K562 (cell line): ENCODE measurements around the gene FGF14.

ENCODE experiments used
- CTCF ChIP-seq, 3 experiments: IDR thresholded peaks in 2 of 3; conservative IDR thresholded peaks in 1 of 3; 2 replicates each; pipeline ENCODE4 v1.5.1; 2011 to 2012; ENCODE audit warnings: low read length in 3 of 3, mild to moderate bottlenecking in 3 of 3, control low read depth in 2 of 3, improper control_type of control experiment in 1 of 3, inconsistent platforms in 1 of 3, low read depth in 1 of 3, mixed read lengths in 1 of 3, moderate library complexity in 1 of 3; ENCODE audit not compliant: insufficient read depth in 2 of 3
- E4F1 ChIP-seq: fragments of 250-450 bp; sonication (Bioruptor Pico); IDR thresholded peaks from 2 replicates; pipeline ENCODE4 v1.5.0; 2021; ENCODE audit warnings: mild to moderate bottlenecking, borderline replicate concordance
- ETV5 ChIP-seq: sonication (generic); formaldehyde crosslinking; IDR thresholded peaks from 2 replicates; pipeline ENCODE4 v1.4.0; 2020; ENCODE audit warnings: low read depth, mild to moderate bottlenecking, missing genetic modification reagents
- FOXP1 ChIP-seq: sonication (generic); formaldehyde crosslinking; IDR thresholded peaks from 2 replicates; pipeline ENCODE4 v1.8.0; 2022; ENCODE audit warnings: mild to moderate bottlenecking, missing genetic modification reagents
- HDAC1 ChIP-seq, 2 experiments: fragments of 450-650 bp; IDR thresholded peaks; 2 replicates each; pipeline ENCODE4 v1.6.1; 2016 to 2017; ENCODE audit warnings: inconsistent platforms in 1 of 2, mild to moderate bottlenecking in 1 of 2, moderate library complexity in 1 of 2
- HNRNPUL1 ChIP-seq: fragments of 200-400 bp; formaldehyde crosslinking; IDR thresholded peaks from 2 replicates; pipeline ENCODE4 v1.6.1; 2017; ENCODE audit warnings: low read length
- MBD1 ChIP-seq: fragments of 250-450 bp; sonication (Bioruptor Pico); IDR thresholded peaks from 2 replicates; pipeline ENCODE4 v1.8.0; 2022; ENCODE audit warnings: inconsistent platforms
- RCOR1 ChIP-seq, 2 experiments: IDR thresholded peaks; 2 replicates each; pipeline ENCODE4 v1.6.1; 2012; ENCODE audit warnings: low read depth in 2 of 2, low read length in 2 of 2, borderline replicate concordance in 1 of 2, improper control_type of control experiment in 1 of 2
- SMC3 ChIP-seq: conservative IDR thresholded peaks from 2 replicates; pipeline ENCODE4 v1.6.1; 2011; ENCODE audit warnings: low read depth, low read length, improper control_type of control experiment; ENCODE audit not compliant: insufficient read depth
- ZMIZ1 ChIP-seq, 2 experiments: fragments of 150-350 bp in 1 of 2; IDR thresholded peaks; 2 replicates each; pipeline ENCODE4 v1.6.1; 2012 to 2016; ENCODE audit warnings: low read depth in 2 of 2, low read length in 2 of 2, mild to moderate bottlenecking in 1 of 2, moderate library complexity in 1 of 2
- ZNF318 ChIP-seq, 2 experiments: fragments of 450-650 bp; IDR thresholded peaks; 2 replicates each; pipeline ENCODE4 v1.6.1; 2016; ENCODE audit warnings: mild to moderate bottlenecking in 2 of 2, borderline replicate concordance in 1 of 2, low read depth in 1 of 2, moderate library complexity in 1 of 2
- ZNF75A ChIP-seq: fragments of 450-650 bp; formaldehyde crosslinking; IDR thresholded peaks from 2 replicates; pipeline ENCODE4 v1.4.0; 2020; ENCODE audit warnings: mild to moderate bottlenecking
- TF ChIP-seq, protein P1 (sequence below): fragments of 250-450 bp; sonication (Bioruptor Pico); IDR thresholded peaks from 2 replicates; pipeline ENCODE4 v1.5.0; 2021

GRCh38 chr13:101869553-101869952 lies 532.3 kb downstream of the FGF14 start:
- TF ChIP-seq E4F1 (CRISPR knock-in tag) (no peak), ZMIZ1 (IDR thresholded peaks at IDR 0.05; ENCODE audit: low read depth in 2 of 2, low read length in 2 of 2) (no peak), CTCF (IDR thresholded peaks at IDR 0.05 in 2 of 3, conservative IDR thresholded peaks at IDR 0.05 in 1 of 3; ENCODE audit: insufficient read depth in 2 of 3, low read depth in 1 of 3, low read length in 3 of 3) (no peak), ETV5 (CRISPR knock-in tag) (no peak), ZNF318 (IDR thresholded peaks at IDR 0.05; ENCODE audit: borderline replicate concordance in 1 of 2, low read depth in 1 of 2) (no peak), MBD1 (CRISPR knock-in tag) (no peak), SMC3 (no peak), RCOR1 (IDR thresholded peaks at IDR 0.05; ENCODE audit: borderline replicate concordance in 1 of 2, low read depth in 2 of 2, low read length in 2 of 2) (no peak), ZNF75A (CRISPR knock-in tag) (no peak), HNRNPUL1 (no peak), FOXP1 (CRISPR knock-in tag) (no peak), HDAC1 (IDR thresholded peaks at IDR 0.05) (no peak)
- TF ChIP-seq, protein P1, sequence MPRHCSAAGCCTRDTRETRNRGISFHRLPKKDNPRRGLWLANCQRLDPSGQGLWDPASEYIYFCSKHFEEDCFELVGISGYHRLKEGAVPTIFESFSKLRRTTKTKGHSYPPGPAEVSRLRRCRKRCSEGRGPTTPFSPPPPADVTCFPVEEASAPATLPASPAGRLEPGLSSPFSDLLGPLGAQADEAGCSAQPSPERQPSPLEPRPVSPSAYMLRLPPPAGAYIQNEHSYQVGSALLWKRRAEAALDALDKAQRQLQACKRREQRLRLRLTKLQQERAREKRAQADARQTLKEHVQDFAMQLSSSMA (CRISPR knock-in tag), result no peak
